Stimulated activated CD8-positive, alpha-beta memory T cell treated with anti-CD3 and anti-CD28 coated beads, Interleukin-7, amount 100 ng/mL, for 24 hours (primary cell): ENCODE measurements around the gene TGM2.

Source experiments
- DNase-seq: peaks from one replicate; pipeline ENCODE4 v3.0.0-alpha.2; 2020; ENCODE audit warnings: low read depth

Gene TGM2

DNA sequence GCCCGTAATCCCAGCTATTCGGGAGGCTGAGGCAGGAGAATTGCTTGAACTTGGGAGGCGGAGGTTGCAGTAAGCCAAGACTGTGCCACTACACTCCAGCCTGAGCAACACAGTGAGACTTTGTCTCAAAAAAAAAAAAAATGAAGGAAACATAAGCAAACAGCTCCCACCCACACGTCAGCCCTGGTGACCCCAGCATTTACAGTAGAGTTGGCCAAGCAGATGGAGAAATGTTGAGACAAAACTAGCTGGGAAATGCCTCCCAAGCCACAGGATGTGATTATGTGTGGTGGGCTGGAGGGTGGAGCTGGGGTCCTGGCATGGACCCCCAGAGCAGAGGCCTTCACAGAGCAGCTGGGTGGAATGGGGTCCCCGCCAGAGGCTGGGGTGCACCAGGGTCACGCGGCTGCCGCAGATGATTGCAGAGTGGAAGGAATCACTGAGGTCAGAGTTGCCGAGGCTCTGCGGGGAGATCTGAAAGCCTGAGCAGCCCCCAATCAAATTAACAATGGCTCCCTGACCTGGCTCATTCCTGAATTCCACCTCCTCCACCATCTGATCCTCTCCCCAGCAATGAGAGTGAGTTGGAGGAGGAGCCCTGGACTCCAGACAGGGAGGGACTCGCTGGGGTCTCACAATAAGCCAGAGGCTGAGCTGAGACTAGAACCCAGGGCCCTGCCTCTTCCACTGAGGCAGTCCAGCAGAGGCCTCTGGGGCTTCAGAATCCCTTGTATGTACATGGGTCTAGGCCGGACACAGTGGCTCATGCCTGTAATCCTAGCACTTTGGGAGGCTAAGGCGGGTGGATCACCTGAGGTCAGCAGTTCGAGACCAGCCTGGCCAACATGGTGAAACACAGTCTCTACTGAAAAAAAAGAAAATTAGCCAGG lies 34.7 kb upstream of the TGM2 start:
- DNase-seq: no peak

- no peak for DNase-seq
These were observed 33.3 kb upstream of the TGM2 start for GRCh38 chr20:38198238-38198861.

DNA sequence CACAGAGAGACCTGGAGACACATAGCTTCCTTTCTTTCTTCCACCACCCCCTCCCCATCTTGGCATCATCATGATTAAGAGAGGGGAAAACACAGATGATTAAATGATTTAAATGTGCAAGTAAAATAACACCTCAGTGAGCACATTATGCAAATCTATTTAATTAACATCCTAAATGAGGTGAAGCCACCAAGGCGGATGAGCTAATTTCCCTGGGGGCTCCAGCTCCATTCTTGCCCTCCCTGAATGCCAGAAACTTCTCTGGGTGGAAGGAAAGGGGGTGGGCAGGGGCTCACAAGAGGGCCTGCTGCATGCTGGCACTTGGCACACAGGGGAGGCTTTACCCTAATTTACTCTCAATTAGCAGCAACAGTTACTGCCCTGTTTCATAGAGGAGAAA lies 32.5 kb upstream of the TGM2 start:
- DNase-seq: no peak

- DNase-seq: no peak
These were observed 32.1 kb upstream of the TGM2 start for GRCh38 chr20:38197217-38197616.

DNA sequence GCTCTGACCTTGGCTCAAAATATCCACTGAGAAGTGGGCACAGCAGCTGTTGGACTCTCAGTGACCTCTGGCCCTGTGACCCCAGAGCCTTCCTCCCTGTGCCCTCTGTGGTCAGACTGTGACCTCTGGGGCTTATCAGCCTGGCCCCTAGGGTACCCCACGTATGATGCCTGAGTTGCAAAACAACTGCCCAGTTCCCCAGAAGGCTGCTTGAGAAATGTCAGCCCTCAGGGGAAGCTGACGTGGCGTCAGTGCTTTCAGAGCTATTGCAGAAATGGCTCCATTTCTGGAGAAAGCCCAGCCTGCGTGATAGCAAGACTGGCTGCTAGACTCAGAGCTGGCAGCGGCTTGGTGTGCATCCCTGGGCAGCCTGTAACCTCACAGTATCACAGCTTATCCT lies 31.5 kb upstream of the TGM2 start:
- no peak for DNase-seq

- DNase-seq: no peak
These were observed 31.0 kb upstream of the TGM2 start for GRCh38 chr20:38196076-38196475.

- DNase-seq: no peak
These were observed 30.5 kb upstream of the TGM2 start for GRCh38 chr20:38195521-38195920.

- no peak for DNase-seq
These were observed 30.0 kb upstream of the TGM2 start for GRCh38 chr20:38194971-38195504.

- DNase-seq: no peak
These were observed 28.6 kb upstream of the TGM2 start for GRCh38 chr20:38193586-38194105.

DNA sequence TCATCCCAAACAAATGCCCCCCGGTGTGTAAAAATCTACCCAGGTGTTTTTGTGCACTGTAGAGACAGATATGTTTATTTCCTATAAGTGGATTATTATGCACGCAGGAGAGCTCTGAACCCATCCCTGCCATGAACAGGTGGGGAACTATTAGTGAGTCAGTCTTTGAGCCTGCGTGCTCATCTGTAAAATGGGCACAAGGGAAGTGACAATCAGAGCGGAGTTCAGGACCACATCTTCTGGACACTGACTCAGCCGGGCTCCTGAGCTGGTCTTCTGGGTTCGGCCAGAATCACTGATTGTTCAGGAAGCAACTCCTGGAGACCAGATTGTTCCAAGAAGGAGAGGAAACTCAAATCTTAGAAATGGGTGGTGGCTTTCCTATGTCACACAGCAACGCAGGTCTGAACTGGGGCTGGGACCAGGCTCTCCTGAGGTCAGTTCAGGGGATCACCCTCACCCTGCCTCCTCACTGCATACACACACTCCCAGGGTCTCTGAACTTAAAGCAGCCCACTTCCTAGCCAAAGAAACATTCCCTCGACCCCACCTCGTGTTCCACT lies 27.3 kb upstream of the TGM2 start:
- no peak for DNase-seq

- no peak for DNase-seq
These were observed 26.6 kb upstream of the TGM2 start for GRCh38 chr20:38191654-38192053.

DNA sequence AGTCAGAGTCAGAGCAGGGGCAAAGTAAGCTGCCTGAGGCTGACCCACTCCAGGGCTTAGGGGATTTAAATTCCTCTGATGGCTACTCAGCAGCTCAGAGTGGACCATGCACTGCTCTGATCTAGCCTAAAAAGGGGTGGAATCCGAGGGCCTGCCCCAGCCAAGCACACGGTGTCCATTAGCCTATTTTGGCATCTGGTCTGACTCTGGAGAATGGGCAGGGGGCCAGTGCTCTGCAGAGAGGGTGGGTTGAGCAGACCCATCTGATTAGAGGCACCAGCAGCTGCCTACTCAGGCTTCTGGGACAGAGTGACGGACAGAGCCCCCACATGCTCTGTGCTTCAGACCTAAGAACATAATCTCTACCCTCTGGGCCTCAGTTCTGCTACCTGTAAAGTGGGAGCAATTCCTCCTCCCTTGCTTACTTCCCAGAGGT lies 25.9 kb upstream of the TGM2 start:
- no peak for DNase-seq

- DNase-seq: no peak
These were observed 25.1 kb upstream of the TGM2 start for GRCh38 chr20:38190166-38190565.

GRCh38 chr20:38187517-38187916 lies 22.4 kb upstream of the TGM2 start:
- DNase-seq: no peak

- no peak for DNase-seq
These were observed 21.7 kb upstream of the TGM2 start for GRCh38 chr20:38186788-38187221.

DNA sequence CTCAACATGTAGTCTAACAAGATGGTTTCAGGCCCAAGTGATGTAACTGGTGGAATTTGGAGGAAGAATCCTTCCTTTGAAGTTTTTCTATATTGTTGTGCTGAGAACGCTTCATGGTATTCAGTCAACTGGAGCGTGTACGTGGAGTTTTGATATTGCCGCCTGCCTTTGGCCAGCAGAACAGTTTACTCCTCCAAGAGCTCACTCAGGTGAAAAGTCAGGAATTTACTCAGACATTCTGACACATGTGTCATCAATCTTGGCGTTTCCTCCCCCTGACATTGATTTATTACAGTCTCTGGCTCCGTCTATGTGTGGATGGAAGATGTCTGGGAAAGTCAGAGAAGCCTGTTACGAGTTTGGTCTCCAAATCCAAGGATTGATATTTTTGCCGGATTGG lies 19.0 kb upstream of the TGM2 start:
- DNase-seq: no peak

DNA sequence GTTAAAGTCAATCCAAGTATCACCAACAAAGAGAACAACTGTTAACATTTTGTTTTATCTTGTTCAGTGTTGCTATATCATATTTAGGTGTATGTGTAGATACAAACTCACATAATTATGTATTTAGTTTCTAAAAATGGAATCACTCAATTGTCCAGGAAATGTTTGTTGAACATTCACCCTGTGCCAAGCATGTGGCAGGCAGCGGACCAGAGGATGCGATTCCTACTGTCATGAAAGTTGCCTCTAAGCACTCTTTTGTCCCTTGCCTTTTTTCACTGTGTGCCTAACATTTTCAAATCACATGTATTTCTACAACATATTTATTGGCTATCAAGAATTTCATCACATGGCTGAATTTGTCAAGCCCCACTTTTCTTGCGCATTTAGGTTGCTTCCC lies 16.9 kb upstream of the TGM2 start:
- DNase-seq: no peak

- no peak for DNase-seq
These were observed 16.2 kb upstream of the TGM2 start for GRCh38 chr20:38181207-38181801.

- no peak for DNase-seq
These were observed 15.7 kb upstream of the TGM2 start for GRCh38 chr20:38180781-38181180.

GRCh38 chr20:38179846-38180245 lies 14.8 kb upstream of the TGM2 start:
- DNase-seq: no peak

- DNase-seq: no peak
These were observed 13.5 kb upstream of the TGM2 start for GRCh38 chr20:38178581-38178980.

DNA sequence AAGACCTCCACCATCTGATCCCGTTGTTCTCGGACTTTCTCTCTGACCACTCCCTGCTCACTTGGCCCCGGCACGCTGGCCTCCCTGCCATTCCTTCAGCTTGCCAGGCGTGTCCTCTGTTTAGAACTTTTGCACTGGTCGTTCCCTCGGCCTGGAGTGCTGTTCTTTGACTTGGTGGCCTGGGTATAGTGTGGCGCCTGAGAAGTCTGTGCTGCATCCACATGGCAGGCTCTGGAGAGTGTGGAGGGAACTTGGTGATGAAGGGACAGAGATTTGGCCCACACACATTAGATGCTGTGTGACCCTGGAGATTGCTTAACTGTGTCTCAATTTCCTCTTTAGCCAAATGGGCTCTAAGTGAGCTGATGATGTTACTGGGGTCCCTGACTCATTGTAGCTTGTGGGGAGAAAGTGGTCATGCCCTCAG lies 13.0 kb upstream of the TGM2 start:
- no peak for DNase-seq
